Measurements from ENCODE around the gene CTNNA3. TPM values are rescaled to one million over a fixed set of nuclear protein-coding genes. Genes with fewer than 3 reads are reported as not detected.

The CTNNA3 gene
- total and polyA plus RNA-seq, 7 donors: under 0.01 to 4.6 (median 2.4) TPM; not detected in 1

DNA sequence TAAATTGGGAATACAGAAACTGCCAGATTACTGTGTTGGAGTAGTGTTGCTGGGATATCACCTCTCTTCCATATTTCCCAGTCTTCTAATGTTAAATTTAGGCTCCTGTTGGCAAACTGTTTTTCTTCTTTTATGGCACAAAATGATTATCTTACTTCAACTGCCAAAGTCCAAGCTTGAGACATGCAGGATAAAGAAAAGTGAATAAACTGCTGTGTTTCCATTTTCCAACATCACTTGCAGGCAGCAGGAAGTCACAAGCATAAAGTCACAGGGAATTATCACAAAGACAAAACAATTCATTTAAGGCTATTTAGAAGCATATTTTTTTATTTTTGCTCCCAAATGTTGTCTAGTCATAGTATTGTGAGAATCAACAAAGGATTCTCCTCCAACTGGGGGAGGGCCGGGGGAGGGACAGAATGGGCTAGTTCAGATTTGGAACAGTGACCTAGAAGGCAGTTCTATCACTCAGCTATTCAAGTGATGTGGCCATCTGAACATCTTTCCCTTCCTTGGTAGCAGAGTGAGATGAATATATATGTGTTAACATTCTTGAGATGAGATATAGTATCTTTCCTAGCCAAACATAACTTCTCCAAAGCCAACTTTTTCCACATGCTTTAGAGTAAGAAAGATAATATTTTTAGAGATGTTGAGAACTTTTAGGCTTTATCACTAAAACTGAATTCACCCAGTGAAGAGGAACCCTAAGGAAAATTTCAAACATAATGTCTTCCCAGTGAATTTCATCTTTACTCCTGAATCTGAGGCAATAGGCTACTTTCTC is 364.7 kb downstream of the CTNNA3 start:
- H3K36me3 ChIP-seq: no peaks in the 10 kb centered on the region
- no peaks in the 10 kb centered on the region for H3K4me1 ChIP-seq
- H3K27me3 ChIP-seq: no peaks in the 10 kb centered on the region
- H3K27ac ChIP-seq: no peak overlapping the region
- DNase-seq: no peak
- WGBS, 2 donors: 72 to 82% methylated on average over 1 of the region's 1 CpG
- intact Hi-C loops (cut with DNase I): no loop called here
- H3K9me3 ChIP-seq: no peaks in the 10 kb centered on the region
- H3K4me3 ChIP-seq: no peak overlapping the region
- no peak for TF ChIP-seq POLR2AphosphoS5 (IDR thresholded peaks at IDR 0.05)
- no peak for TF ChIP-seq EP300 (IDR thresholded peaks at IDR 0.05)
- no peak for TF ChIP-seq POLR2A (IDR thresholded peaks at IDR 0.05)
- TF ChIP-seq, protein P1, sequence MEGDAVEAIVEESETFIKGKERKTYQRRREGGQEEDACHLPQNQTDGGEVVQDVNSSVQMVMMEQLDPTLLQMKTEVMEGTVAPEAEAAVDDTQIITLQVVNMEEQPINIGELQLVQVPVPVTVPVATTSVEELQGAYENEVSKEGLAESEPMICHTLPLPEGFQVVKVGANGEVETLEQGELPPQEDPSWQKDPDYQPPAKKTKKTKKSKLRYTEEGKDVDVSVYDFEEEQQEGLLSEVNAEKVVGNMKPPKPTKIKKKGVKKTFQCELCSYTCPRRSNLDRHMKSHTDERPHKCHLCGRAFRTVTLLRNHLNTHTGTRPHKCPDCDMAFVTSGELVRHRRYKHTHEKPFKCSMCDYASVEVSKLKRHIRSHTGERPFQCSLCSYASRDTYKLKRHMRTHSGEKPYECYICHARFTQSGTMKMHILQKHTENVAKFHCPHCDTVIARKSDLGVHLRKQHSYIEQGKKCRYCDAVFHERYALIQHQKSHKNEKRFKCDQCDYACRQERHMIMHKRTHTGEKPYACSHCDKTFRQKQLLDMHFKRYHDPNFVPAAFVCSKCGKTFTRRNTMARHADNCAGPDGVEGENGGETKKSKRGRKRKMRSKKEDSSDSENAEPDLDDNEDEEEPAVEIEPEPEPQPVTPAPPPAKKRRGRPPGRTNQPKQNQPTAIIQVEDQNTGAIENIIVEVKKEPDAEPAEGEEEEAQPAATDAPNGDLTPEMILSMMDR (IDR thresholded peaks at IDR 0.05): no peak

DNA sequence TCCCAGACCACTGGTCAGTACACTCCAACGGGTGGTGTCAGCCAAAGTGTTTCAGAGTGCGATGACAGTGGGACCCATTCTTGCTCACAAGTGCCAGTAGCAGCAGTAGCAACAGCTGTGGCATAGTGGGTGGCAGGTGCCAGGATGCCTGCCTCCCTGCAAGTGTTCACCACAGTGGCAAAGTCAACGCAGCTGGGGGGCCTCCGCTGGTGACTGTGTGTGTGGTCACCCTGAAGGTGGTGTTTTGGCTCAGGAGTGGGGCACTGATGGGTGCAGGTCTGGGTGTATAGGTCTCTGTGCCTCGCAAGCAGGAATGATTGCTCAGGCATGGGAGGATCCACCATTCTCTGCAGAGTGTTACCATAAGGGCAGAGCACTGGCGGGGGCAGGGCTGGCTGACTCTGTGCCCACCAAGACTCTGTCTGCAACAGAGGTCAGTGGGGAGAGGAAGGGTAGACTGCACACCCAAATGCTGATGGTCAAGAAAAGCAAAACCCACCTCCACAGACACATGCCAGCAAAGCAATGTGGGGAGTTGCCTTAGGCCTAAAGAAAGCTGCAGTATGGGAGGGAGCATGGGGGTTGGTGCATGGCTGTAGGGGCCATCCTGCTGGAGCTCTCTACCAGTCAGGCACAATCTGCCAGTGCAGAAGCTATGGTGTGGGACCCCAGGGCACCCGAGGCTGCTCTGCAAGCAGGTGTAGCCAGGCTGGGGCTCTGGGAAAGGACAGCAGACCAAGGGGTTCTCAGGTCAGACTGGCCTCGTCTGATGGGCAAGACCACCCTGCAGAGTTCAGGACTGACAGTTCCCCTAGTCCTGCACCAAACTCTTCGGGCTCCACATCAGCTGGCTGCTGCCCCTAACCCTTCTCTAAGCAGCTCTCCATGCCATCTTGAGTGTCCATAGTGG is 368.1 kb downstream of the CTNNA3 start:
- H3K9me3 ChIP-seq: no peaks in the 10 kb centered on the region
- H3K27me3 ChIP-seq: no peaks in the 10 kb centered on the region
- intact Hi-C loops (cut with DNase I): no loop called here
- DNase-seq: no peak
- no peak overlapping the region for H3K27ac ChIP-seq
- H3K4me3 ChIP-seq: no peak overlapping the region
- TF ChIP-seq POLR2A (IDR thresholded peaks at IDR 0.05): no peak
- TF ChIP-seq, protein P1 (IDR thresholded peaks at IDR 0.05): no peak
- no peak for TF ChIP-seq EP300 (IDR thresholded peaks at IDR 0.05)
- no peak for TF ChIP-seq POLR2AphosphoS5 (IDR thresholded peaks at IDR 0.05)
- no peaks in the 10 kb centered on the region for H3K4me1 ChIP-seq
- 78 to 83% methylated on average over 9 of the region's 9 CpGs for WGBS, 2 donors
- H3K36me3 ChIP-seq: no peaks in the 10 kb centered on the region

DNA sequence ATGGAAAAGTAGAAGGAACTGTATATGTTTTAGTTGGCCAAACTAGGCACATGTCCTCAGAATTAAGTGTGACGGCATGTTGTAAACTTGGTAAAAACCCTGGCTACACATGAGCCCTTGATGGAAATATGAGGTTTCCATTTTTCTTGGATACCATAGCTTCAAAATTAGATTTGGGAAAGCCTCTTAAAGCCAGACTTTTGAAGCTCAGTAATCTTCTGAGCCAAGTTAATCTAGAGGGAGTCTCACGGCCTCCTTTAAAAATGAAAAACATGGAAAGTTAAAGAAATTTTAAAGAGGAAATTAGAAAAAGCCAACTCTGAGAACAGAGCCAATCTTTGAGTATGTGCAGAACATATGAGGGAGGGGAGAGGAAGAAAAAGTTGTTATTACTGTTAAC is 376.0 kb downstream of the CTNNA3 start:
- no peak overlapping the region for H3K27ac ChIP-seq
- no peak for DNase-seq
- WGBS, 2 donors: 64 to 72% methylated on average over 2 of the region's 2 CpGs
- H3K36me3 ChIP-seq: no peaks in the 10 kb centered on the region
- intact Hi-C loops (cut with DNase I): no loop called here
- H3K9me3 ChIP-seq: no peaks in the 10 kb centered on the region
- TF ChIP-seq EP300 (IDR thresholded peaks at IDR 0.05): no peak
- H3K4me1 ChIP-seq: no peaks in the 10 kb centered on the region
- H3K4me3 ChIP-seq: no peak overlapping the region
- H3K27me3 ChIP-seq: no peaks in the 10 kb centered on the region

DNA sequence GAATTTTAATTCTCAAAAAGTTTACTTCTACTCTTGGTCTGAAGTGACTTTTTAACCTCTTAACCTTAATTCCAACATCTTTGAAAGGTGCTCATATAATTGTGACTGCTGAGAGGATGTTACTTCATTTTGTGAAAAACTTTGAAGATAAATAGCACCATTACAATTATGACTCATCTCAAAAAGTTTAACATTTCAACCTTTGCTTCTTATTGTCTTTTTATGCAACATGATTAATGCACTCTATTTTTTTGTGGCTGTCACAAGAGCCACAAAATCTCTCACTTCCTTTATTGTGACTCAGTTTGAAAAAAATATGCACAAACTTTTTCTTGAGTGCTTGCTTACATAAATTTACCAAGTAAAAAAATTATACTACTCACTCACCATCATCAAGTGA is 387.1 kb downstream of the CTNNA3 start:
- TF ChIP-seq POLR2A (IDR thresholded peaks at IDR 0.05) (no peak), POLR2AphosphoS5 (IDR thresholded peaks at IDR 0.05) (no peak), EP300 (IDR thresholded peaks at IDR 0.05) (no peak)
- TF ChIP-seq, protein P1 (IDR thresholded peaks at IDR 0.05): no peak
- intact Hi-C loops (cut with DNase I): no loop called here
- Histone ChIP-seq H3K27me3 (no peaks in the 10 kb centered on the region), H3K27ac (no peak overlapping the region), H3K4me3 (no peak overlapping the region), H3K9me3 (no peaks in the 10 kb centered on the region), H3K4me1 (no peaks in the 10 kb centered on the region), H3K36me3 (no peaks in the 10 kb centered on the region)
- DNase-seq: no peak

DNA sequence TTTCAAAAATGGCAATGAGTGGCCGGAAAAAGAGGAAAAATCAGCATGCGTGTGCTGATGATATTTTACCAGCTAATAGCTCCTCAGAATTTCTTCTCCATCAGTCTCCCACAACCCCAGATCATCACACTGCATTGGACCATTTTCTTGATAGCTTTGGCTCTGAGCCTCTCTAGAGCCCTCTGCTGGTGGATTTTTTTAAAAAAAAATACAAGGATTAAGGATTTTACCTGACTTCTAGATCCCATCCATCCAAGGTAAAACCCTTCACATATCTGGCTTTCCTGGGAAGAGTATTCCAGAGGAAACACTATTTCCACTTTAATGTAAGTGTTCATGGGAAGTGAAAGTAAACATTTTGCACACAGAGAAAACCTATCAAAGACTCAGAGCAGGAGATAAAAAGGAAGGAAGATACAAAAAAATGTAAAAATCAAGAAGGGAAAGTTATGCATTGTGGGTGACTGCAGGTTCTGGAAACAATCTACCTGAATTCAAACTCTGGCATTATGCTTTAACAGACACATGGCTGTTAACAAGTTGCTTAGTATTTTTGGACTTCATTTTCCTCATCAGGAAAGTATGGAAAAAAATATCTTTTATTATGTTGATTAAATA is 389.3 kb downstream of the CTNNA3 start:
- no peaks in the 10 kb centered on the region for H3K4me1 ChIP-seq
- intact Hi-C loops (cut with DNase I): no loop called here
- no peaks in the 10 kb centered on the region for H3K36me3 ChIP-seq
- H3K9me3 ChIP-seq: no peaks in the 10 kb centered on the region
- H3K27me3 ChIP-seq: no peaks in the 10 kb centered on the region
- no peak overlapping the region for H3K27ac ChIP-seq
- TF ChIP-seq, protein P1 (IDR thresholded peaks at IDR 0.05): peak in 1 of 4 experiments; percentile 12
- no peak for TF ChIP-seq EP300 (IDR thresholded peaks at IDR 0.05)
- no peak overlapping the region for H3K4me3 ChIP-seq
- WGBS, 2 donors: 77 to 89% methylated on average over 2 of the region's 2 CpGs
- no peak for DNase-seq
